Kidney tubule cell (primary cell): ENCODE data around the gene ITGB4.
A peak's percentile ranks its signal among the peaks of the same experiment; 100 is the strongest.

Experiments used
- DNase-seq: peaks from one replicate; pipeline ENCODE4 v3.0.0-alpha.2; 2018; ENCODE audit warnings: low spot score

The ITGB4 gene

GRCh38 chr17:75697651-75698291 lies 23.5 kb upstream of the ITGB4 start:
- no peak for DNase-seq

DNA sequence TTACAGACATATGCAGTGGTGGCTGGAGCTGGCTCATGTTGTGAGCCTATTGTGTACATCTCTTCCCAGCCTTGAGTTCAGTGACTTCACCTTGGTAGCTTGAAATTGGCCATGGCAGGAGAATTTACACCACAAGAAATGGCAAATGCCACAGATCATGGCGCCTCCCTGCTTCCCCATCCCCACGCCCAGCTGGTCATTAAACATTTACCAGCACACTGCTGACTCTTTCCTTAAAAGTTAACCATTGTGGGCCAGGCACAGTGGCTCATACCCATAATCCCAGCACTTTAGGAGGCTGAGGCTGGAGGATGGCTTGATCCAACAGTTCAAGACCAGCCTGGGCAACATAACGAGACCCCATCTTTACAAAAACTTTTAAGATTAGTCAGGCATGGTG lies 22.6 kb upstream of the ITGB4 start:
- DNase-seq = peak; percentile 84

- no peak for DNase-seq
Observed at GRCh38 chr17:75701288-75701687, 20.0 kb upstream of the ITGB4 start.

- no peak for DNase-seq
Observed at GRCh38 chr17:75703191-75703590, 18.1 kb upstream of the ITGB4 start.

DNA sequence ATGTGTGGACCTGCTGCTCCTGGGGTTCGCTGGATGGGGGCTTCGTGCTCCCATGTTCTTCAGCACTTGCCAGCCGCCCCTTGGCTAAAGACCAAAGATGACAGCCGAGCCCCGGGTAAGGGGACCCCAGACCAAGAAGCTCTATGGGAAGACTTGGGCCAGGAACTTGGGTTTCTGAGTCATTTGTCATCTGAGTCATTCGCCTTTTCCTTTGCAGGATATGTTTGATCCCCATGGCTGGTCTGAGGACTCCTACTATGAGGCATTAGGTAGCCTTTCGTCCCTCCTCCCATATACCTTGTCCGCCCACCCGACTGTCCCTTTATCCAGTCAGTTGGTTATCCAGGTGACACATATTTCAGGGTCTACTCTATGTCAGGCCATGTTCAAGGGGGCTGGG lies 17.7 kb upstream of the ITGB4 start:
- DNase-seq = no peak

- no peak for DNase-seq
Observed at GRCh38 chr17:75704963-75705875, 16.0 kb upstream of the ITGB4 start.

DNA sequence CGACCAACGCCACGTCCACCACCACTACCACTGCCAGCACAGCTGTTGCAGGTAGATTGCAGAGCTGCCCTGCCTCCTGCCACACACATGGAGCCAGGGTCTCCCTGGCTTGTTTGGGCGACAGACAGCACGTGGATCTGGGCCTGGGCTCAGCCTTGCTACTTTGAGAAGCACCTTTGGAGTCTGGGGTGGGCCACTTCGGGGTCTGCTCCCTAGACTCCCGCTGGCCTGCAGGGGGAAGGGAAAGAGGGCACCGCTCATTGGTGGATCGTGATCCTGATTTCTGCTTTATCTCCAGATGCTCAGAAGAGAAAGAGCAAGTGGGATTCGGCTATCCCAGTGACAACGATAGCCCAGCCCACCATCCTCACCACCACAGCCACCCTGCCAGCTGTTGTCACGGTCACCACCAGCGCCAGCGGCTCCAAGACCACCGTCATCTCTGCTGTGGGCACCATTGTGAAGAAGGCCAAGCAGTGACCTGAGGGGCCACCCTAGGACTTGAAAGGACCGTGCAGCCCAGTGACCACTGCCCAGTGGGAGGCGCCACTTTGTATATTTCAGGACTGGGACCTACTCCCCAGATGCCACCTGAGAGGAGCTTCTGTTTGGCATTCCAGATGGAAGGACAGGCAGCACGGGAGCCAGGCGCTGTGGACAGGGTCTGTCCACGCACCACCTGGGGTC lies 15.1 kb upstream of the ITGB4 start:
- DNase-seq = no peak

- DNase-seq = no peak
Observed at GRCh38 chr17:75707079-75707571, 14.1 kb upstream of the ITGB4 start.

GRCh38 chr17:75712446-75712845 lies 8.8 kb upstream of the ITGB4 start:
- no peak for DNase-seq

- DNase-seq = no peak
Observed at GRCh38 chr17:75719732-75720131, 1.5 kb upstream of the ITGB4 start.

GRCh38 chr17:75721463-75722011 lies 278 bp downstream of the ITGB4 start:
- no peak for DNase-seq

DNA sequence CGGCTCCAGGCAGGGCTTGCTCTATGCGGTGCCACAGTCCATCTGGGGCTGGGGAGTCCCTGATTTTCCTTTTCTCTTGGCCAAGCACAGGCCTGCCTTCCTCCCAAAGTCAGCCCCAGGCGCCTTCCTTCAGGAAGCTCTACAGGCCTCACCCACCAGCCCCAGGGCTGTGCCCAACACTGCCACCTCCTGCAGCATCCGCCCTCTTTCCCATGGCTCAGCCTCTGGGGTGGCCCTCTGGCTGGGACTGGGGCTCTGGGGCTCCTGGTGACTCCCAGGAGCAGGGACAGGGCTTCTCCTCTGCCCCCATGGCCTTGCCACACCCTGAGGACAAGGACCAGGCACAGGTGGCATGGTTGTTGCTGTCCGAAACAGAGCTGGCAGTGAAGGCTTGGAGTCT lies 817 bp downstream of the ITGB4 start:
- DNase-seq = peak; percentile 40

GRCh38 chr17:75722542-75723095 lies 1.4 kb downstream of the ITGB4 start:
- DNase-seq = no peak

GRCh38 chr17:75723171-75723930 lies 2.1 kb downstream of the ITGB4 start:
- peak; percentile 42 for DNase-seq

DNA sequence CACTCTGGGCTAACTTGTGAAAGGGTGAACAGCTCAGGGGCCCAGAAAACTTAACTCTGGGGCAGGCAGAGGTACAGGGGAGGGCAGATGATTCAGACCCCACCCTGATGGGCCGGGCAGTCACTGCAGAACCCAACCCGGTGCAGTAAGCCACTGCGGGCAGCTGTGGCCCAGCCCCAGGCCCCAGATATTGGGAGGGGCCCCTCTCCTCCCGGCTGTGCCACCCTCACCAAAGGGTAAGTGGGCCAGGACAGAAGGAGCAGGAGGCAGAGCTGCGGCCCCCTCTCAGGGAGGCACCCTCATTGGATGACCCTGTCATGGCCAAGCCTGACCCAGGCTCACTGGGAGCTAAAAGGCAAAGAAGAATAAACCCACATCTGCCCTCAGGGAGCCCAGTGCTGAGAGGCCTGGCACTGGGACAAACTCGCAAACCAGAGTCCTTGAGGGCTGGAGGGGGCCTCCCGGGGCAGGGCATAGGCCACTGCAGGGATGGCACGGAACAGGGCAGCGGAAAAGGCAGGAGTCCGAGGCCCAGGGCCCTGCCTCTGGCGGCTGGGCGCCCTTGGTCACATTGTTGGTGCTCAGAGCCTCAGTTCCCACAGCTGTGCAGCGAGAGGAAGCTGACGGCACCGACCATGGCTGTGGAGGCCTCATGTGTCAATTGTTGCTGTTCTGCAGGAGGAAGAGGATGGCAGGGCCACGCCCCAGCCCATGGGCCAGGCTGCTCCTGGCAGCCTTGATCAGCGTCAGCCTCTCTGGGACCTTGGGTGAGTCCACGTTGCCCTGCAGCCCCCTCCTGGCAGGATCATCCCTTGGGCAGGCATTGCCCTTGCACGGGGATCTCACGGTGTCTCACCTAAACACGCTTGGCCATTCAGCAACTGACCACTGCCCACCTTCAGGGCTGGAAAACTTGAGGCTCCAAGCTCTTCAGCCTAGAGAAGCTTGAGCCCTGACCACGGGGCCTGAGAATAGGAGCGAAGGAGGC lies 3.1 kb downstream of the ITGB4 start:
- no peak for DNase-seq

- no peak for DNase-seq
Observed at GRCh38 chr17:75725504-75725903, 4.2 kb downstream of the ITGB4 start.

DNA sequence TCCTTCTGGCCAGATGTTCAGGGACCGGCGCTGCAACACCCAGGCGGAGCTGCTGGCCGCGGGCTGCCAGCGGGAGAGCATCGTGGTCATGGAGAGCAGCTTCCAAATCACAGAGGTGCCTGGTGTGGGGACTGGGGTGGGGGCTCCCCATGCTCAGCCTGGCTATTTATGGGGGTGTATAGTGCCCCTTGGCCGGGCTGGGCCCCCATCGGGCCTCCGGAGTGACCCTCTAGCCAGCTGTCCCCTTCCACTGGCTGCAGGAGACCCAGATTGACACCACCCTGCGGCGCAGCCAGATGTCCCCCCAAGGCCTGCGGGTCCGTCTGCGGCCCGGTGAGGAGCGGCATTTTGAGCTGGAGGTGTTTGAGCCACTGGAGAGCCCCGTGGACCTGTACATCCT lies 6.1 kb downstream of the ITGB4 start:
- DNase-seq = no peak

DNA sequence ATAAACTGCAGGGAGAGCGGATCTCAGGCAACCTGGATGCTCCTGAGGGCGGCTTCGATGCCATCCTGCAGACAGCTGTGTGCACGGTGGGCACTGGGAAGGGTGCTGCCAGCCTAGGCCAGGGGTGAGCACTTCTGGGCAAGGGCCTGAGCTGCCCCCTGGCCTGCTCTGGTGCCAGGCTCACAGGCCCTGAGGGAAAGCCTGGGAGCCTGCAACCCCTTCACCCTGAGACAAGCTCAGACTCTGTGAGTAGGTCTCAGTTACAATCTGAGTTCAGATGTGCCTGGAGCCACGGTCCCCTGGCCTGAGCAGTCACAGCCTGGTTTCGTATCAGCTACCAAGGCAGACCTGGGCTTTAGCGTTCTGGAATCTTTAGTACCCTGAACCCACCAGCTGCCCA lies 8.1 kb downstream of the ITGB4 start:
- no peak for DNase-seq

GRCh38 chr17:75730065-75730464 lies 8.8 kb downstream of the ITGB4 start:
- DNase-seq = no peak

DNA sequence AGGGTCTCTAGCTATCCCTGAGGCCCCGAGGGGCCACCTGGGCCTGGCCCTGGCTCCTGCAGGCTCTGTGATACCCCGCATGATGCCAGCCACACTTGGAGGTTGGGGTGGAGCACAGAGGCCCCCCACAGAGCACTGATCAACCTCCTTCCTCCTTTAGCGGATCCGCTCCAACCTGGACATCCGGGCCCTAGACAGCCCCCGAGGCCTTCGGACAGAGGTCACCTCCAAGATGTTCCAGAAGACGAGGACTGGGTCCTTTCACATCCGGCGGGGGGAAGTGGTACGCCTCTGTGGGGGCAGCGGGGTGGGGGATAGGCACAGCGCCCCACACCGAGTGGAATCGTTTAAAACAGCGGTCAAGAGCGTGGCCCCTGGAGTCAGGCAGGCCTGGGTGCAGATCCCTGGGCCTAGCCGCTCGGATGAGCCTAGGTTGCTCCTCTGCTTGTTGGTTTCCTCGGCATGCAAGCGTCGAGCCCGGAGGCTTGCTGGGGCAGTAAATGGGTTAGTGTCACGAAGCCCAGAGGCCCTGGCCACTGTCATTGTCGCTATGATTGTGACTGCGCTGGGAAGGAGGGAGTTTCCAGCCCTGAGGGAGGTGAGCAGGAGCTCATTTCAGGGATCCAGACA lies 9.9 kb downstream of the ITGB4 start:
- DNase-seq = no peak
